ENCODE data around the gene BTBD9.

GRCh38 chr6:38279423-38279822 is 360.3 kb downstream of the BTBD9 start:
- TF ChIP-seq CTCF (IDR thresholded peaks at IDR 0.05) (no peak), POLR2A (IDR thresholded peaks at IDR 0.05) (no peak)
